ENCODE data around the gene PPP4R3C. TPM values are rescaled to one million over a fixed set of nuclear protein-coding genes. Genes with fewer than 3 reads are reported as not detected.

PPP4R3C gene
- total RNA-seq, 1 donor from 2014 or later = not detected

DNA sequence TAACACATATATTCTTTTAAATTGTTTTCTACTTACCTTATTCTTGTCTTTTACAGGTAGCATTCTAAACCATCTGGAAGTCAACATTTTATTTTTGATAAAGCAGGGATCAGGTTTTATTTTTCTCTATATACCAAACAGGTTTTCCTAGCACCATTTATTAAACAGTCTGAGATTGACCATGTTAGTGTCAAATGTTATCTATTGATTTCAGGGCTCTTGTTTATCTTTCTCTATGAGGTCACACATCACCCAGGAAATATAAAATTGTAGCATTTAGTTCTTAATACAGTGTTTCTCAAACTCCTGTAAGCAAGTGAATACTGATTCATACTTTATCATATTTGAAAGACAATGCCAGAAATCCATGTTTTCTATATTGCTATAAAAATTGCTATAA is 28.1 kb downstream of the PPP4R3C start:
- TF ChIP-seq, protein P1, sequence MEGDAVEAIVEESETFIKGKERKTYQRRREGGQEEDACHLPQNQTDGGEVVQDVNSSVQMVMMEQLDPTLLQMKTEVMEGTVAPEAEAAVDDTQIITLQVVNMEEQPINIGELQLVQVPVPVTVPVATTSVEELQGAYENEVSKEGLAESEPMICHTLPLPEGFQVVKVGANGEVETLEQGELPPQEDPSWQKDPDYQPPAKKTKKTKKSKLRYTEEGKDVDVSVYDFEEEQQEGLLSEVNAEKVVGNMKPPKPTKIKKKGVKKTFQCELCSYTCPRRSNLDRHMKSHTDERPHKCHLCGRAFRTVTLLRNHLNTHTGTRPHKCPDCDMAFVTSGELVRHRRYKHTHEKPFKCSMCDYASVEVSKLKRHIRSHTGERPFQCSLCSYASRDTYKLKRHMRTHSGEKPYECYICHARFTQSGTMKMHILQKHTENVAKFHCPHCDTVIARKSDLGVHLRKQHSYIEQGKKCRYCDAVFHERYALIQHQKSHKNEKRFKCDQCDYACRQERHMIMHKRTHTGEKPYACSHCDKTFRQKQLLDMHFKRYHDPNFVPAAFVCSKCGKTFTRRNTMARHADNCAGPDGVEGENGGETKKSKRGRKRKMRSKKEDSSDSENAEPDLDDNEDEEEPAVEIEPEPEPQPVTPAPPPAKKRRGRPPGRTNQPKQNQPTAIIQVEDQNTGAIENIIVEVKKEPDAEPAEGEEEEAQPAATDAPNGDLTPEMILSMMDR (IDR thresholded peaks at IDR 0.05) = no peak
- Histone ChIP-seq H3K4me3 (no peak overlapping the region), H3K27ac (no peak overlapping the region), H3K9me3 (no peaks in the 10 kb centered on the region), H3K36me3 (no peaks in the 10 kb centered on the region), H3K27me3 (no peaks in the 10 kb centered on the region), H3K4me1 (no peaks in the 10 kb centered on the region)
- ATAC-seq (no peak), DNase-seq (no peak)
- intact Hi-C loops (cut with DNase I) = no loop called here

Other genes with a start within 250 kb of the PPP4R3C start
- not detected for gene DCAF8L2, start 127.0 kb upstream of the PPP4R3C start, total RNA-seq